ENCODE results near the gene KCNA5.

KCNA5 gene

DNA sequence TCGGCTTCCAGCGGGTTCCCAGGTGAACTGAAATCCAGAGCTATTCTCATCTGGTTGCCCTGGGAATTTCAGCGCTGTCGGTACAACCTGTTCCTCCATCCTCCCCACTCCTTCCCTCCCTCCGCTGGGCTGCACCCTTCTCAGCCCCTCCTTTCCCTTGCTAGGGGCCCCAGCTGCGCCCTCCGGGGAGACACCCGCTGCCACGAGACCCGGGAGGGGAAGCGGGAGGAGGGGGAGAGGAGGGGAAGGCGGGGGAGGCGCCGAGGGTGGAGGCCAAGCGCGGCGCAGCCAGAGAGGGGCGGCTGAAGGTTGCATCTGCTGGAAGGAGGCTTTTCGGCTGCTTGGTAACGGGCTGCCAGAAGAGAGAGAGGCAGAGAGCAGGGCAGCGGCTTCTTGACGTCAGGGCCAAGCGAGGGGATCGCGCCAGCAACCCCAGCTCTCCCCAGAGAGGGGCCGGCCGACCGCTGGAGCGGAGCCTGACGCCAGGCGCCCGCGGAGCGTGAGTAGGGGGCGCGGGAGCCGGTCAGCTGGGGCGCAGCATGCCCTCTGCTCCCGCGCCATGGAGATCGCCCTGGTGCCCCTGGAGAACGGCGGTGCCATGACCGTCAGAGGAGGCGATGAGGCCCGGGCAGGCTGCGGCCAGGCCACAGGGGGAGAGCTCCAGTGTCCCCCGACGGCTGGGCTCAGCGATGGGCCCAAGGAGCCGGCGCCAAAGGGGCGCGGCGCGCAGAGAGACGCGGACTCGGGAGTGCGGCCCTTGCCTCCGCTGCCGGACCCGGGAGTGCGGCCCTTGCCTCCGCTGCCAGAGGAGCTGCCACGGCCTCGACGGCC is at the start of gene KCNA5:
Gene KCNA5 (plus strand): TSS at position 291 of the 831 bp plus-strand sequence. CDS start 269 bp downstream, at position 560.
- no peak for DNase-seq

DNA sequence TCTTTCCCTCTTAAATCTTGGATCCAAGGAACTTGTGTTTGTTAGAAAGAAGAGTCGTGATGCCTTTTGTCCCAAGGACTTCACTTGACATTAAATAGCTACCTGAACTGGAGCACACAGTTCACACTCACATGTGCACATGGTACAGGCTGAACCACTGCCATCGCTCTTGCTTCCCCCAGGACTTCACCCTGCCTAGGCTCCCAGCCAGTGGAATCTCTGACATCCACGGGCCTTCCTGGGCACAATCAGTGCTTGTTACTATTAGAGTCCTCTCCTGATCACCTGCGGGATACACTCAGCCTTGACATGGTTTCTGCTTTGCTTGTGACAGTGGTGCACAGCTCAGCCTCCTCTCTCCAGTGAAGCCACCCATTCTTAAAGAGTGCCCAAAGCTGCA is 49.1 kb upstream of the KCNA5 start:
- in situ Hi-C loops (cut with HindIII; ENCODE audit: low pct_ligation_motif_present, low pct_unique_long_range_greater_than_20kb, low sequenced_read_pairs): no loop called here
- DNase-seq: no peak

More for the DNA sequence above, at the start of gene KCNA5:
- in situ Hi-C loops (cut with HindIII; ENCODE audit: low pct_ligation_motif_present, low pct_unique_long_range_greater_than_20kb, low sequenced_read_pairs): no loop called here

DNA sequence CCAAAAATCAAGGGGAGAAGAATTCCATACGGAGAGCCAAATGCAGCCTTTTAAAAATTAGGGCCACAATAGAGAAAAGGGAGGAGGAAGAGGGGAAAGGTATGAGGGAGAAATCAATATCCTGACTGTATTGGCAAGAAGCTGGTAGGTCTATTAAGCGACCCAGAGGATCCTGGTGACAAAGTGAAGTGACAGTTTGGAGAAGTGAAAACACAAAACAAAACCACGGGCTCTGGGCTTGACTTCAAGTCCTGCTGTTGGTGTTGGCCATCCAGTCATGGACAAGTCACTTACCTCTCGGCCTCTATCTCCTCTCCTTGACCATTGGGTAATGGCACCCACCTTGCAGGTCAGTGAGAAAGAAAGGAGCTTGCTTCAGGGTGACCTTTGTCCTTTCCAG is 47.0 kb upstream of the KCNA5 start:
- in situ Hi-C loops (cut with HindIII; ENCODE audit: low pct_ligation_motif_present, low pct_unique_long_range_greater_than_20kb, low sequenced_read_pairs): no loop called here
- DNase-seq: no peak

DNA sequence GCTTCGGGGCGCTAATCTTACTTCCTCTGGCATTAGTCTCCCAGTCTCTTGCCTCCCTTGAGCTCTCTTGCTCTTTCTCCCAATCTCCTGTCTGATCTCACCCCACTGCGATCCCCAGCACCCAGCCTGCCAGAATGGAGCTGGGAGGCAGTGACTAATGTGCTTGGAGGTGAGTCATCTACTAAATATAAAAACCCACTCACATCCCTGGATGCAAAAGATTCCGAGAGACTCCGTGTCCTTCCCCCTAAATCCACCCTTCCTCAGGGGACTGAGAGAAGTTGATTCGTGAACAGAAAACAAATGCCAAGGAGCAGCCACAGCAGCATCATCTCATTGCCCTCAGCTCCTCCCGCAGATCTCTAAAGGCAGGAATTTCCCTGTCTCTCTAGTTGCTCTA is 45.7 kb upstream of the KCNA5 start:
- DNase-seq: peak; percentile 90

DNA sequence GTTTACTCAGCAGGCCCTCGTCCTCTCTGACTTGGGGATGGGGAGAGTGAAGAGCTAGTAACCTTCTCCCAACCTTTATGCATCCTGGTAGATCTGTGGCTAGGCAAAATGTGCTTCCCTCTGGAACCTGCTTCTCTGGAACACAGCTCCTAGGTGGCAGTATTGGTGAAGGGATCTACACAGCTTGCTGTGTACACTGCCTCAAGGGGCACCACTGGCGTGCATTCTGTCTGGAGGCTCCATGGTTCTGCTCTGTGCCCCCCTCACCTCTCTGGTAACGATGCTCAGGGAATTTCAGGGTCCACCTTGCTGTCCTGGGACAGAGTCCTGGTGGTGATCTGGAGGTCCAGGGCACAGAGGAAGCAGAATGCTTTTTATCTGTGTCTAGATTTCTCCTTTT is 43.5 kb upstream of the KCNA5 start:
- peak; percentile 30 for DNase-seq
- in situ Hi-C loops (cut with HindIII; ENCODE audit: low pct_ligation_motif_present, low pct_unique_long_range_greater_than_20kb, low sequenced_read_pairs): no loop called here

More for the DNA sequence above, 45.7 kb upstream of the KCNA5 start:
- in situ Hi-C loops (cut with HindIII; ENCODE audit: low pct_ligation_motif_present, low pct_unique_long_range_greater_than_20kb, low sequenced_read_pairs): no loop called here

DNA sequence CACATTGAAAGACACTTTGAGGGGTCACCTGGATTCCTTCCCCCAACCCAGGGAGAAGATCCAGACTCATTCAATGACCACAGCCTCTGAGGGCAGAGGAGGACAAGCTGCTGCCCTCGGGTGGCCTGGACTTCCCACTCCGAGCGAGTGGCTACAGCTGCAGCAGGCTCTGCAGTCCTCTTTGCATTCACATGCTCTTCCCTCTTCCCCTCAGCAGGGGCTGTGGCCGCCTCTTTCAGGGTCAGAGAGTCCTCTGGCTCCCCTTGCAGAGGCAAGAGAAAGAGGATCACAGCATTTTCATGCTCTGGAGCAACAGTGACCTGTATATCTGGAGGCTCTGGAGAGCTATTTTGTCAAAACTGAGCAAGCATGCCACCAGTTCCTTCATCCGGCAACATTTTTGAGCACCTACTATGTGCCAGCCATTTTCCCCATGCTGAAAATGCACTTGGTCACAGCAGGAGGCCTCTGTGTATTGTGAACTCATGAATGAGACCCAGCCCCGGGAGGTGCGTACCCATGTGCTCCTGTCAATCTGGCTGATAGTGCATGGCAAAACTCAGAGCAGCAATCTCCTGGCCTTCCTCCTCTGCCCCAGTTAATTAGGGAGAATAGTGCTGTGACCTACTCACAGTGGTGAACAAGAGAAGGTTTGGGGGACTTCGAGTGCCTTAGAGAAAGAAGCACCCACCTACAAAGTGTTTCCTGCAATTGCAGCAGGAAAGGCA is 42.9 kb upstream of the KCNA5 start:
- in situ Hi-C loops (cut with HindIII; ENCODE audit: low pct_ligation_motif_present, low pct_unique_long_range_greater_than_20kb, low sequenced_read_pairs): no loop called here
- no peak for DNase-seq

DNA sequence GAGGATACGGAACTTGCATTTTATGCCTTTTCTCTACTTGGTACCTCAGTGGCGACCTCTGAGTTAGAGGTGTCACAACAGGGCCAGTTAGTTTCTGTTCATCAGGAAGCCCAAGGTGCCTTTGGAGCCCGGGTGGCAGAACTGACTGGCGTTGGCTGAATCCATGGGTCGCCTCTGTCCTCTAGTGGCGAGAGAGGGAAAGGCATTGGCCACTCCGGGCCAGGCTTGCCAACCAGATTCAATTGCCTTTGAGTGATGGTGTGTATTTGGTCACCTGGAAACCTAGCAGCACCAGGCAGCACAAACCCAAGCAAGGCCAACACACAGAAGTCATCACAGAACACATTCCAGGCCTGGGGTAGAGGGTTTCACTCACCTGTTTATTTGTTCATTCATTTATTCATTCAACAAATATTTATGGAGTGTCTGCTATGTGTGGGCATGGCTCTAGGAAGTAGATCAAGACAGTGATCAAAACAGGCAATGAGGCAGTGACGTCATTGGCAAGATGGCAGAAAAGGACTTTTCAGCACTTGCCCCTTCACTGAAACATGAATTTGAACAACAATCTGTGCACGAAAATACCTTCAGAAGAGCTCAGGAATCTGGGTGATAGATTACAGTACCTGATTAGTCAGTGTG is 40.5 kb upstream of the KCNA5 start:
- DNase-seq: peak; percentile 68
- in situ Hi-C loops (cut with HindIII; ENCODE audit: low pct_ligation_motif_present, low pct_unique_long_range_greater_than_20kb, low sequenced_read_pairs): no loop called here

DNA sequence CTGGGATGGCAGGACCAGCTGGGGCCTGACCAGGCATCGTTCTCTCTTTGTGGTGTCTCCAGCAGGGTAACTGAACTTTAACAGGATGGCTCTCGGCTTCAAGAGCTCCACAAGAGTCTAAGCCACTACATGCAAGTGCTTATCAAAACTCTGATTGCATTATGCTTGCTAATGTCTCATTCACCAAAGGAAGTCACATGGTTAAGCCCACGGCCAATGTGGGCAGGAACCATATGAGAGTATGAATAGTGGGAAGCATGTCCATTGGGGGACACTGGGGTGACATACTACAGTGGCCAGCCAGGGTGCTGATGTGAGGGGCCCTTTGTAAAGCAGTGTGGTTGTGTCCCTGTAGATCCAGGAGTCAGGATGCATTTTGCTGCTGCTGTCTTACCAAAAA is 35.0 kb upstream of the KCNA5 start:
- no peak for DNase-seq
- in situ Hi-C loops (cut with HindIII; ENCODE audit: low pct_ligation_motif_present, low pct_unique_long_range_greater_than_20kb, low sequenced_read_pairs): no loop called here

DNA sequence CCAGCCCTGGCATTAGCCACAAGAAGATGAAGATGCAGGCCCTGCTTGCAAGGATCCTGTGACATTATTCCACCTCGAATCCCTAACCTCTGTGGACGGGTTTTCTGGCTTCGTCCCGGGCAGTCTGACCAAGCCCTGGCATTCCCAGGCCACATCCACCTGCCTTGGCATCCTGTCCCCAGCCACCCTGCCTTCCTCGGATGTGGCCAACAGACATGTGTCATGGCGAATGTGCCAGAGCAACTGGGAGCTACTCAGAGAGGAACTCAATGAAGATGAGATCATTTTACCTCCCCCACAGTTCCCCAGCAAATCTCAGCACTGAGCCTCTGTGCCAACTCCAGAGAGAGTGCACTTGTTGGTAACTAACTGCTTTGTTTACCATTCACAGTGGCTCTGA is 33.5 kb upstream of the KCNA5 start:
- no peak for DNase-seq

DNA sequence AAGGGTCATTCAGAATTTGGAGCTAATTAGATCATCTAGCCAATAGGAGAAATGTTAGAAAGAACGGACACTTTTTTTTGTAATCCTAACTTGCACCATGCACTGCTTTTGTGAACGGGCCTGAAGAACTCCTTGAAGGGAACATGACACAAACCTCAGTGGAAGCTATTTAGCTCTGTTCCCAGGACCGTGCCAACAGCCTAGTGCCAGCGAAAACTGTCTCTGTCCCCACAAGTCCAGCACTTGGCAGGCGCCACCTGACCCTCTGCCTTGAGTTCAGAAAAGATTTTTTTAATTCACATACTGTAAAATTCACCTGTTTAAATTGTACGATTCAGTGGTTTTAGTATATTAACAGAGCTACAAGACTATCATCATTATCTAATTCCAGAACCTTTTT is 31.3 kb upstream of the KCNA5 start:
- in situ Hi-C loops (cut with HindIII; ENCODE audit: low pct_ligation_motif_present, low pct_unique_long_range_greater_than_20kb, low sequenced_read_pairs): no loop called here
- no peak for DNase-seq

More for the DNA sequence above, 33.5 kb upstream of the KCNA5 start:
- in situ Hi-C loops (cut with HindIII; ENCODE audit: low pct_ligation_motif_present, low pct_unique_long_range_greater_than_20kb, low sequenced_read_pairs): no loop called here

DNA sequence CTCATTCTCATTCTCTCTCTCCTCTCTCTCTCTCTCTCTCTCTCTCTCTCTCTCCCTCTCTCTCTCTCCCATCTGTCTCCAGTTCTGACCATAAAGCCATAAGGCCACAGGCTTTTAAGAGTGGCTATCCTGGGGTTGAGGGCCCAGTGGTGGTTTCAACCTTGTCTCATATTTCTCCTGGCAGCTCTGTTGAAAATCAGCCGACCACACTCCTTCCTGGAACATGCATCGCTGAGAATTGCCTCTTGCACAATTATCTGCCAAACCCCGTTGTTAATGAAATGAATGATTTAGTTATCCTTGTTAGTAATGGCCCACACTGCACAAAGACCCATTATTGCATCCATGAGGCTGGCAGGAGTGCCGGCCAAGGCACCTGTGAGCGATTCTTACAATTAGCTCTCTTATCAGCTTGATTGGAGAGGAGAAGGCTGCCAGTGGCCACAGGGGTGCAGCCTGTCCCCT is 30.4 kb upstream of the KCNA5 start:
- in situ Hi-C loops (cut with HindIII; ENCODE audit: low pct_ligation_motif_present, low pct_unique_long_range_greater_than_20kb, low sequenced_read_pairs): no loop called here
- DNase-seq: no peak

DNA sequence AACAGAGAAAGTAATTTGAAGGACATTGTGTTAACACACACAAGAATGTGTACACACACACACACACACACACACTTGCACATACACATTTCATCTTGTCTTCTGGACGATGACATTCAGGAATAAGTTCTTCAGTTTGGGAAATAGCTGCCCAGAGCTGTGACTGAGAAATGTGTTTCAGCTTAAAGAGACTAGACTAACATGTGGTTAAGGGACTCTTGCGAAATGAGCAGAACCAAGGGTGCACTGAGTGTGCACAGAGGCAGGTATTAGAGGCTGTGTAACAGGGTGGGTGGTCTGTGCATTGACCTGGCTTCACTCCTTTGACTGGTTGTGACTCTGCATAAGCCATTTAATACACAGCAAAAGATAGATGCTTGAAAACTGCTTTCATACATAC is 29.4 kb upstream of the KCNA5 start:
- in situ Hi-C loops (cut with HindIII; ENCODE audit: low pct_ligation_motif_present, low pct_unique_long_range_greater_than_20kb, low sequenced_read_pairs): no loop called here

DNA sequence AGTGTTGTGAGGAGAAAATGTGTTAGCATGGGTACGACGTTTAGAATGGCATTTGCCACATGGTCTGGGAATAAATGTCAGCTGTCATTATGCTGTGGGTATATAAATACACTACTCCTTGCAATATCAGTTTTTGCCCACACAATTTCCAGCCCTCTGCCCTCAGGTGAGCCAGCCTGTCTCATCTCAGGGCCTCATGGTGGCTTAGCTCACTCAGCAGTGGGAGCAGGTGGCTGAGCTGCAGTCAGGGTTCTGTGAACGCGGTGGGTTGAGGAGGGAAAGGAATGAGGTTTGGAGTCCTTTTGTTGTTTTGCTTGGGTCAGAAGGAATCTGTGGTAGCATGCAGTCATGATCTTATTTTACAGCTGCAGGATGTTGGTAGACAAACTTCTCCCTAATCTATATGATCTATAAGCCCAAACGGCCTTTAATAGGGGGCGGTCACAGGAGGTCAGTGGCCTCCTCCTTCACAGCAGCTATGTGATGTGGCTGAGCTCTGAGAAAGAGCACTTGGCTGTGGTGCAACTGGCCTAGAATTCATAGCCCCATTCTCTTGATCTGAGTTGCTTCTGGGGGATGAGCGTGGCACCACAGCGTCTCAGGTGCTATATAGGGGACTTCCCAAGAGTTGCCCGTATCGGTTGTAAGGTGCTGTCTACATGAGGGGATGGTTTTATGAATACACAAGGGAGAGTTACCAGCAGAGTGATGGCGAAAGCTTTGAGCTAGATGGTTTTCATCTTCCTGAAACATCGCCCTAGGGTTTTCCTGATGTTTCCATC is 27.8 kb upstream of the KCNA5 start:
- in situ Hi-C loops (cut with HindIII; ENCODE audit: low pct_ligation_motif_present, low pct_unique_long_range_greater_than_20kb, low sequenced_read_pairs): no loop called here
- no peak for DNase-seq

More for the DNA sequence above, 29.4 kb upstream of the KCNA5 start:
- no peak for DNase-seq

DNA sequence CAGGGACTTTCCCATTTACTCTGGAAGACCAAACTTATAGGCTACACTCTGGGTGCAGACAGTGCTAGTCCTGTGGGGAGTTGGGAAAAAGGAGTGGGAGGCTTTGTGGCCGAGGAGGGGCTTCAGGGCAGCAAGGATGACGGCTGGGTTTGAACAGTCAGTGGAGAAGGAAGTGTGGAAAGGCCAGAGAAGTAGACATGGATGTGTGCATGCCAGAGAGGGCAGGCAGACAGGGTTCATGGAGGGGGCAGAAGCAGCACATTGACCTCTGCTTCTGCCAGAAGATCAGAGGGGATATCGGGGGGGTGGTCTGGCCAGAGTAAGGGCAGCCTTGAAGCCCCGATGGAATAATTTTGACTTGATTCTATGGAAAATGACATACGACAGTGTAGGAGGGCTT is 27.2 kb upstream of the KCNA5 start:
- DNase-seq: no peak
- in situ Hi-C loops (cut with HindIII; ENCODE audit: low pct_ligation_motif_present, low pct_unique_long_range_greater_than_20kb, low sequenced_read_pairs): no loop called here

DNA sequence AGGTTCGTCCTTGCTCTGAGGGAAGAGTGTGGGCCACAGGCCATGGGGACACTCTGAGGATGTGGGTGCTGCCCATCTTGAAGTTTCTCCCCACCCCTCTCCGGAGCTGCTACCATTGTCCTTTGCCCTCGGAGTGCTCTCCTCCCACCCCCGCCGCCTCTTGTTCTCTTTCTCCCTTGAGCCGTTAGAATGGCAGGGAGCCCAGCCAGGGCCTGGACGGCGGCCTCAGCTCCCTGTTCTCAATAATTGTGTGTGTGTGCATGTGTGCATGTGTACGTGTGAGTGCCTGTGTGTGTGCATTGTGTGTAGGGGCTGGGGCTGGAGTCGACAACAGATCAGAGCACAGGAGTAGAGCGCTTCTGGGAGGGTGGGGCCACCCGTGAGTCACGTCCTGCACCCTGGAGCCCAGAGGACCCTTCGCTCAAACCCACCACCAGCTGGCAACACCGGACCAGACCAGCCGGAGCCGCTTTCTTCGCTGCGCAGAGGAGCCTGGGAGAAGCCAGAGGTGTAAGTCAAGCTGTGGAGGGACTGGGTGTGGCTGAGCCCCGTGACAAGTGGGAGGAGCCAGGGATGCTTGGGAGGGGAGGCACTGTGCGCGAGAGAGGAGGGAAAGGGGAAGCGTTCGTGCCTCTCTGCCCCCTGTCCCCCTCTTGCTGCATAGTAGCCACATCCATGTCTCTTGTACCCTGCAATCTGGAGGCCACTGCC is 25.9 kb upstream of the KCNA5 start:
- in situ Hi-C loops (cut with HindIII; ENCODE audit: low pct_ligation_motif_present, low pct_unique_long_range_greater_than_20kb, low sequenced_read_pairs): no loop called here
- DNase-seq: no peak

DNA sequence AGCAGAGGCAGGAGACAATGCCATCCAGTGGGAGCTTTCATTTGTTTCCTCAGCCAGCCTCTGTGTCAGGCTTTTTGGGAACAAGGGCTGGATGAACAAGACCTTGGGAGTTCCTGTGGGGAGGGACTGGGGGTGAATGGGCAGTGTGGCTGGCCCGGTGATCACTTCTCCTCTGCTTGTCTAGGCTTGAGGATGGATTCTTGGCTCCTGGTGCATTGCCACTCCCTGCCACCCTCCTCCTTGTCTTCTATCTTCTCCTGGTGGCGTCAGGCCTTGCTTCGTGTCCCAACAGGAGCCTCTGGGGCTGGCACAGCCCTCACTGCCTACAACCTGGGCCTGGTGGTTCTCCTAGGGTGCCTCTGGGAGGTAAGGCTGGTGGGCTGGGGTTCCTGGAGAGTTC is 25.0 kb upstream of the KCNA5 start:
- no peak for DNase-seq
- in situ Hi-C loops (cut with HindIII; ENCODE audit: low pct_ligation_motif_present, low pct_unique_long_range_greater_than_20kb, low sequenced_read_pairs): no loop called here

DNA sequence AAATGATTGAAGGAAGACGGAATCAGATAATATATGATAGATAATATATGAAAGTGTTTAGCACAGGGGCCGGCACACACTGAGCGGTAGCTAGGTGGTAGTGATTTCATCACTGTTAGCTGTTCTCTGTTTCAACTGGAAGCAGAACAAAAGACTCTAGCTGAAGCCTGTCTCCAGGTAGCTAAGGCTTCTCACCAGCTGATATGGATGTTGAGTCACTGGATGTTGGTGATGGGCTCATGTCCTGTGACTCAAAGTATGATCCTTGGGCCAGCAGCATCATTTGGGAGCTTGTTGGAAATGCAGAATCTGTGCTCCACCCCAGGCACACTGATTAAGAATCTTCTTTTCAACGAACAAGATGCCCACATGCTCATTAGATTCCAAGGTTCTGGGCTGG is 21.7 kb upstream of the KCNA5 start:
- no peak for DNase-seq
- in situ Hi-C loops (cut with HindIII; ENCODE audit: low pct_ligation_motif_present, low pct_unique_long_range_greater_than_20kb, low sequenced_read_pairs): no loop called here

DNA sequence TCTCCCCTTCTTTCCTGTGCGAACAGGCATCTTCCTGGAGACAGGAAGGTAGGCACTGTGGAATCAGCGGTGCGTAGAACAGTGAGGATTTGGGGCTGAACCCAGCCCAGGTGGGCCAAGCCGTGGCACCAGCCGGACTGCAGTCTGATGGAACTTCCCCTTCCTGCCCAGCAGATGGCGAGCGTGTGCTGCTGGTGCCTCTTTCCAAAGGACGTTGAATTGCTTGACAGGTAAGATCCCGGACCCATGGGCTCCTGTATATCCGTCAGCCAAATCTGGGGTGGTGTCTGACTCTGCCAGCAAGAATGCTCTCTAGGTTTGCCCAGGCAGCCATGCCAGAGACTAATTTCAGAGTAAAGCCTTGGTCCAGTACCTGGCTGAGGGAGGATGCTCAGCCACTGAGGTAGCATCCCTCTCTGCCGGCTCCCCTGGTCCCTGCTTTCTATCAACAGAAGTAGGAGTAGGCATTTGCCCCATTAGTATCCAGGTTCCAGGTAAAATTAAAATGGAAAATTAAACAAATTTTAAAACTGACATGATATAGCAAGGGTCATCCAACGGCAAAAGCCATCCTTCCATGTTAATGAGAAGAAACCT is 21.1 kb upstream of the KCNA5 start:
- in situ Hi-C loops (cut with HindIII; ENCODE audit: low pct_ligation_motif_present, low pct_unique_long_range_greater_than_20kb, low sequenced_read_pairs): no loop called here
- DNase-seq: peak; percentile 62

All from ACHN (cell line).